IPS DF 6.9 (cell line): ENCODE data around the gene MAP7D1.
A peak's percentile ranks its signal among the peaks of the same experiment; 100 is the strongest.

Experiments used
- DNase-seq: peaks from one replicate; pipeline ENCODE4 v3.0.0-alpha.2; 2013; ENCODE audit warnings: low read depth, low spot score
- H3K27ac ChIP-seq: one replicate; pipeline ENCODE4 v1.5.1; 2013; ENCODE audit warnings: low read length, control low read depth
- H3K27me3 ChIP-seq: 2 replicates; pipeline ENCODE4 v1.6.1; 2013; ENCODE audit warnings: mild to moderate bottlenecking, low read length; ENCODE audit not compliant: control insufficient read depth, insufficient read depth
- H3K36me3 ChIP-seq: 2 replicates; pipeline ENCODE4 v1.6.1; 2013; ENCODE audit warnings: low read length; ENCODE audit not compliant: control insufficient read depth, insufficient read depth
- H3K4me1 ChIP-seq: 2 replicates; pipeline ENCODE4 v1.6.1; 2013; ENCODE audit warnings: low read length; ENCODE audit not compliant: control insufficient read depth, insufficient read depth
- H3K4me3 ChIP-seq: 2 replicates; pipeline ENCODE4 v1.5.1; 2013; ENCODE audit warnings: mild to moderate bottlenecking, low read length
- H3K9me3 ChIP-seq: 2 replicates; pipeline ENCODE4 v1.6.1; 2013; ENCODE audit warnings: low read length, inconsistent platforms; ENCODE audit not compliant: control insufficient read depth, insufficient read depth
- WGBS: extraction: QIAGEN DNeasy Blood & Tissue Kit; methylation state at CpG from one replicate; pipeline ENCODE4 v1.1.7; 2013; ENCODE audit warnings: mixed read lengths, missing lambda C conversion rate; ENCODE audit not compliant: insufficient read length, insufficient coverage; 5-methylcytosine and 5-hydroxymethylcytosine counted together

MAP7D1 gene

DNA sequence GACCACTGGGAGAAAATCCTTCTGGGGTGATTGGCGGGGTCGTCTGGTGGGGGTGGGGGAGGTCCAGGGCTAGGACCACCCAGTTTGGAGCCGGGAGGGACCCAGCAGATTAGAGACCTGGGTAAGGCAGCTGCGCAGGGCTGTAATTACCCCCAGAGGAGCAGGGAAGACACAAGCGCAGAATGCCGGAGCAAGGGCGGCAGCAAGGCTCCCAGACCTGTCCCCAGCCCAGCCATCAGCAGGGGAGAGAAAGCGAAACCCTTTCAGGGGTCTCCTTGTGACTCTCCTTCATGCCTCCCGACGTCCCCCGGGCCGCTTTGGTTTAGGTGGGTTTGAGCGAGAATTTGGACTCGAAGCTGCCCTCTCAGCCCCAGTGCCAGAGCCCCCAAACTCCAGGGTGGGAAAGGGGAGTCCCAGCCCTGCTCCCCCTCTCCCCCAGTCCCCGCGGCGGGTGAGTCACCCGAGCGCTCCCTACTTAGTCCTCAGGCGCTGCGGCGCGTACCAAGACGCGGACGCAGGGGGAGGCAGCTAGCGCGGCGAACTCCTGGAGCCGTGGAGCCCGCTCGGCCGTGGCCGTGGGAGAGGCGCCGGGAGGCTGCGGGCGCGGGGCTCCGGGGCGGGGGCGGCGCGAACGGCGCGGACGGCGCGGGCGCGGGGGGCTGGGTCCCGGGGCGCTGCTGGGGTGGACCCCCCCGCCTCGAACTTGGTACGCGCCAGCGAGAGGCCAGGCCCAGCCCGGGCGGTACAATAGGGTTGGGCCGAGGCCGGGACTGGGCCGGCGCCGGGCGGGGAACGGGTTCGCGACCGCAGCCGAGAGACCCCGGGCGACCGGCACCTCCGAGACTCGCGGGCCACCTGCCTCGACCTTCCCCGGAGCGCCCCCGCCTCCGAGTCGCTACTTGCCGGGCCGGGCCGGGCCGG is at the start of gene MAP7D1:
Gene MAP7D1, plus strand, starts transcription at position 753 of the 921 bp plus-strand sequence. CDS start 258 bp downstream, outside the sequence.
- peaks cover 20% of the 10 kb centered on the region for H3K27me3 ChIP-seq
- H3K9me3 ChIP-seq = no peaks in the 10 kb centered on the region
- peaks cover 6% of the 10 kb centered on the region; the same call in 1 of the 2 replicates for H3K4me1 ChIP-seq
- no peaks in the 10 kb centered on the region for H3K36me3 ChIP-seq
- DNase-seq = no peak
- no CpG with 5 or more reads among the region's 88 CpGs for WGBS
- no peak within 1 kb of the TSS for H3K27ac ChIP-seq
- H3K4me3 ChIP-seq = peak within 1 kb of the TSS; percentile 64

DNA sequence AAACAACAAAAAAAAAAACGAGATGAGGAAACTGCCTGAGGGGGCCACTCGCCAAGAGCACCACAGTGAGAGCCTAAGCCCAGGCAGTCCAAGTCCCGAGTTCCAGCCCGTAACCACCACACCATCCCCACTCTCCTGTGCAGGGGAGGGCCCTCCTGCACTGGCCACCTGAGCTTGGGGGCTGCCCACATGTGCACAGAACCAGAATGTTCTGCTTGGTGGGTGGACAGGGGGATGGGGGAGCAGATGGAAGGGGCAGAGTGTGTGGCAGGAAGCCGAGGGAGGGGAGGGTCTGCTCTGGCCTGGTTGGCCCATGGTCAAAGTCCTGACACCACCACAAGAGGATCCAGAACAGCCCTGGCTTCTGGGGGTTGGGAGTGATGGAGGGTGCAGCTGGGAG is 49.7 kb upstream of the MAP7D1 start:
- Histone ChIP-seq H3K4me1 (no peaks in the 10 kb centered on the region), H3K27me3 (no peaks in the 10 kb centered on the region), H3K9me3 (no peaks in the 10 kb centered on the region), H3K27ac (no peak overlapping the region), H3K36me3 (no peaks in the 10 kb centered on the region), H3K4me3 (no peak overlapping the region)
- DNase-seq = no peak
- no CpG with 5 or more reads among the region's 5 CpGs for WGBS

DNA sequence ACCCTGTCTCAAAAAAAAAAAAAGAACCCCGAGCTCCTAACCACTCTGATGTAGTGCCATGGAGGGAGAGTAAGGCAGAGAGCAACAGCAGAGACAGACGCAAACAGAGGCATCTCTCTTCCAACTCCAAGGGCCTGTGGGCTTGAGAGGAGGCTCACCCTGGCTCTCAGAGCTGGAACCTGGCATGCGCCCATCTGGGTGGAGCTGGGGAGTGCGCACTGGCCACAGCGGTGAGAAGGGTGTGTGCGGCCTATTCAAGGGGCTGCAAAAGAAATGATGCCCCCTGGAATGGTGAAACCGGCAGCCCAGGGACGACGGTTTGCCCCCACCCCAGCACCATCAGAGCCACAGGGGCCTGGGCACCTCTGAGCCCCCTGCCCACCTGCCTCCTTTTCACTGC is 48.6 kb upstream of the MAP7D1 start:
- Histone ChIP-seq H3K4me3 (no peak overlapping the region), H3K9me3 (no peaks in the 10 kb centered on the region), H3K36me3 (no peaks in the 10 kb centered on the region), H3K4me1 (no peaks in the 10 kb centered on the region), H3K27me3 (no peaks in the 10 kb centered on the region), H3K27ac (no peak overlapping the region)
- DNase-seq = no peak
- WGBS = no CpG with 5 or more reads among the region's 9 CpGs

DNA sequence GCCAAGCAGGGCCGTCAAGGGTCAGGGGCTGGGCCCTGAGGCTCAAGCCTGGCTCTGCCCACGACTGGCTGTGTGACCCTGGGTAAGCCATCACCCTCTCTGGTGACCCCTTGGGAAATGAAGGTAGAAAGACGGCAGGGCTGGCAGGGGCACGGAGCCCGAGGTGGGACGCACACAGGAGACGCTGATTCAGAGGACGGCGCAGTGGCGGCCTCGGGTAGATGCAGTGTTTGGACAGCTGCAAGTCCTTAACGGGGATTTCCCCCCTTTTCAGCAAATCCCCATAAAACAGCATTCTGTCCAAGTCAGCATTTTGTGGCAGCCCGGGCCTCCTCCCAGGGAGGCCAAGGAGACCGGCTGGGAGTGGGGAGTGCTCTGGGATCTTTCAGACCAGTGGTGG is 47.6 kb upstream of the MAP7D1 start:
- H3K9me3 ChIP-seq = no peaks in the 10 kb centered on the region
- no peaks in the 10 kb centered on the region for H3K4me1 ChIP-seq
- no peaks in the 10 kb centered on the region for H3K27me3 ChIP-seq
- no peaks in the 10 kb centered on the region for H3K36me3 ChIP-seq
- DNase-seq = no peak
- no CpG with 5 or more reads among the region's 14 CpGs for WGBS
- H3K27ac ChIP-seq = no peak overlapping the region
- no peak overlapping the region for H3K4me3 ChIP-seq

DNA sequence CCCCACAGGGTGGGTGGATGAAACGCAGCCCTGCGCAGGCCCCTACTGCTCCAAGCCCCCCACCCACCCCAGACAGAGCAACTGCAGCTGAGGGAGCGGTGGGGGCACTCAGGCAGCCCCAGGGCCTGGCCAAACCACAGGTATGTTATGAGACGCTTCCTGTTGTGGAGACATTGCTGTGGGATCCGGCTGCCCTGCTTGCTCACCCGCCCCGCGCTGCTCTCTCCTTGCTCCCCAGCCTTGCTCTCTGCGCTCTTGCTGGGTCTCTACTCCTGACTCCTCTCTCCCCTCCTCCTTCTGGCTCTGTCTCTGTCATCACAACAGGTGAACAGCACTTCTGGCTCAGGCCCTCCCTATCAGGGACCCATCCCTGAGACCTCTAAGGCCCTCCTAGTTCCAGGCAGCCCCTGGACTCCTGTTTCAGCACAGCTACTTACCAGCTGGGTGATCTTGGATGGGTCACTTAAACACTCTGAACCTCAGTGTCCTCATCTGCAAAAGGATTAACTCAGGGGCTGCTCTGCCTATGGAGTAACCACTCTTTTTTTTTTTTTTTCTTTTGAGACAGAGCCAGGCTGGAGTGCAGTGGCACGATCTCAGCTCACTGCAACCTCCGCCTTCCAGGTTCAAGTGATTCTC is 46.8 kb upstream of the MAP7D1 start:
- no peaks in the 10 kb centered on the region for H3K4me1 ChIP-seq
- H3K27me3 ChIP-seq = no peaks in the 10 kb centered on the region
- no peaks in the 10 kb centered on the region for H3K9me3 ChIP-seq
- no peaks in the 10 kb centered on the region for H3K36me3 ChIP-seq
- H3K27ac ChIP-seq = no peak overlapping the region
- WGBS = no CpG with 5 or more reads among the region's 11 CpGs
- no peak overlapping the region for H3K4me3 ChIP-seq
- no peak for DNase-seq

DNA sequence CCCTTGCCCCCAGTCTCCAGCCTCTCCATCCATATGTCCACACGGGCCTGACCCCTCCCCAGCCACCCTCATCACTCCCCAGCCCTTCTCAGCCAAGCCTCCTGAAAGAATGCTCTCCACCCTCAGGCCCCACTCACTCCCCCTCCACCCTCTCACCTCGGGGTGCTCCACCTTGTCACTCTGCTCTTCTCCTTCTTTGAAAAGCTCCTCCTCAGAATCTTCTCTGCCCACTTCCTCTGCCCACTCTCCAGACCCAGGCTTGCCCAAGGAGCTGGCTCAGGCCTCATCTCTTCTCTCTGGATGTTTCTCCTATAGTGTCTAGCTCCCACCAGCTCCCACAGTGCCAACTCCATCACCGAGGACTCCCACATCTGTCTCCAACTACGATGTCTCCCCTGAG is 44.8 kb upstream of the MAP7D1 start:
- H3K4me3 ChIP-seq = no peak overlapping the region
- no peaks in the 10 kb centered on the region for H3K36me3 ChIP-seq
- no peaks in the 10 kb centered on the region; the same call in 1 of the 2 replicates for H3K4me1 ChIP-seq
- no peaks in the 10 kb centered on the region for H3K9me3 ChIP-seq
- H3K27me3 ChIP-seq = no peaks in the 10 kb centered on the region
- no peak for DNase-seq
- no peak overlapping the region for H3K27ac ChIP-seq
- no CpG with 5 or more reads among the region's 4 CpGs for WGBS

DNA sequence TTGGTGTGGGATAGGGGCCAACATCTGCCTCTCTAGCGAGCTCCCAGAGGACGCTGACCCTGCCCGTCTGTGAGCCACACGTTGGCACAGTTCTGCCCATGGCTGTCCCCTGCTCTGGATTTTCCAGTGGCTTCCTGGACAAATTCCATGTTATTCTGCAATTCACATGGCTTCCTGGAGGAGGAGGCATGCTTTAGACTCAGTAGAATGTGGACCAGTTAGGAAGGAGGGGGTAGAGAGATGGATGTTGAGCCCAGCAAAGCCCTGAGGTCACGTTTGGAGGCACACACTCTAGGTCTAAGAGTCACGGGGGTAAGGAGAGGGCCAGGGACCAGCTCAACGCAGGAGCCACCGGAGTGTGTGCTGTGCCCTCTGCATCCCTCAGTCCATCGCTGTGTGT is 43.1 kb upstream of the MAP7D1 start:
- no peaks in the 10 kb centered on the region for H3K27me3 ChIP-seq
- H3K4me3 ChIP-seq = no peak overlapping the region
- H3K36me3 ChIP-seq = no peaks in the 10 kb centered on the region
- DNase-seq = no peak
- no peaks in the 10 kb centered on the region for H3K9me3 ChIP-seq
- H3K4me1 ChIP-seq = no peaks in the 10 kb centered on the region; the same call in 1 of the 2 replicates
- no CpG with 5 or more reads among the region's 9 CpGs for WGBS
- H3K27ac ChIP-seq = no peak overlapping the region

DNA sequence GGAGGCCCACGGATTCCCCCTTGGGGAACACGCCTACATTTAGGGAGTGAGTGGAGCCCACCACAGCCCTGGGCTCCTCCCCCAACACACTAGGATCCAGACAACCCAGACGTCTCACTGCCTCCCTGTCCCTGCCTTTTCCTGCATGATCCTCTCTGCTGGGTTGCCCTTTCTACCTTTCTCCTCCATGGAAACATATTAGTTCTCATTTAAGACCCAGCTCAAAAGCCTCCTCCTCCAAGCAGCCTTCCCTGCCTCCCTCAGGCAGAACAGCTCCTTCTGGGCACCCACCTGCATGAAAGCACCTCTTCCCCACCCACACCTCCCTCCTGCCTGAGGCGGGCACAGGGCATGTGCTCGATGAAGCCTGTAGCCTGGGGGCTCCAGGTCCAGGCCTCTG is 41.6 kb upstream of the MAP7D1 start:
- H3K27me3 ChIP-seq = no peaks in the 10 kb centered on the region
- H3K27ac ChIP-seq = no peak overlapping the region
- H3K9me3 ChIP-seq = no peaks in the 10 kb centered on the region
- H3K4me1 ChIP-seq = no peaks in the 10 kb centered on the region; the same call in 1 of the 2 replicates
- no peak for DNase-seq
- H3K4me3 ChIP-seq = no peak overlapping the region
- WGBS = no CpG with 5 or more reads among the region's 5 CpGs
- H3K36me3 ChIP-seq = no peaks in the 10 kb centered on the region

DNA sequence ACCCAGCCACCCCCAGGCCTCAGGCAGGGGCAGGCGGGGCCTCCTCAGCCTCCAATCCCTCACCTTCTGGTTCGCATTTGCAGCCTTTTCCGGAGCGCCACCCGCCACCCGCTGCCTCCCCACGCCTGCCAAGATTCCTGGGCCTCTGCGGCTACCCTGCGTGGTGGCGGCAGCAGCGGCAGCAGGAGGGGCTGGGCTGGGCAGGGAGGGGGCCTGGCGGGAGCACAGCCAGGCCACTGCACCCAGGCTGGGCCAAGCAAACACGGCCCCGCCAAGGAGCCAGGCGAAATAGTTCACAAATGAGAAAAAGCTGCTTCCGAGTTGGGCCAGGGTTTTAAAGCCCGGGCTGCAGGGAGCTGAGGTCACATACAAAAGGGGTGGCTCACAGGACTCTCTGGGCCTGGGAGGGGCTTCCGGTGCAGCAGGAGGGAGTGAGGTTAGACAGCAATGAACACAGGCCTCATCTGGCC is 40.7 kb upstream of the MAP7D1 start:
- no peaks in the 10 kb centered on the region; the same call in 1 of the 2 replicates for H3K4me1 ChIP-seq
- H3K4me3 ChIP-seq = no peak overlapping the region
- WGBS = no CpG with 5 or more reads among the region's 18 CpGs
- DNase-seq = no peak
- H3K27ac ChIP-seq = no peak overlapping the region
- no peaks in the 10 kb centered on the region for H3K9me3 ChIP-seq
- H3K36me3 ChIP-seq = no peaks in the 10 kb centered on the region
- H3K27me3 ChIP-seq = no peaks in the 10 kb centered on the region

DNA sequence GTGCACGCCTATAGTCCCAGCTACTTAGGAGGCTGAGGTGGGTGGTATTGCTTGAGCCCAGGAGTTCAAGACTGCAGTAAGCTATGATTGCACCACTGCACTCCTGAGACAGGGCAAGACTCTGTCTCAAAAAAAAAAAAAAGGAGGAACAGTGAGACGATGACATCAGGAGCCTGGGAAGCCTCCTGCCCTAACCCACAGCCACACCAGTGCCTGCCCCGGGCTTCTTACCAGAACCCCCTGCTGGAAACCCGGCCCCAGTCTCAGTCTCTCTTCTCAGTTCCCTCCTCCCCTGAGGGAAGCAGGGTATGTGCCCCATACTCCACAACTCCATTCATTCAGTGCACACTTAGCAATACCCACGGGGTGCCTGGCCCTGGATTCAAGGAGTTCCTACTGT is 40.0 kb upstream of the MAP7D1 start:
- no CpG with 5 or more reads among the region's 5 CpGs for WGBS
- H3K27ac ChIP-seq = no peak overlapping the region
- no peaks in the 10 kb centered on the region; the same call in 1 of the 2 replicates for H3K4me1 ChIP-seq
- no peak for DNase-seq
- no peaks in the 10 kb centered on the region for H3K36me3 ChIP-seq
- no peak overlapping the region for H3K4me3 ChIP-seq
- no peaks in the 10 kb centered on the region for H3K27me3 ChIP-seq
- no peaks in the 10 kb centered on the region for H3K9me3 ChIP-seq
